Right kidney (tissue), 1 donor: Measurements from ENCODE around the gene ZMYND8.

Experiments
- DNase-seq: peaks from one replicate; pipeline ENCODE4 v3.0.0-alpha.2; 2016

The ZMYND8 gene

DNA sequence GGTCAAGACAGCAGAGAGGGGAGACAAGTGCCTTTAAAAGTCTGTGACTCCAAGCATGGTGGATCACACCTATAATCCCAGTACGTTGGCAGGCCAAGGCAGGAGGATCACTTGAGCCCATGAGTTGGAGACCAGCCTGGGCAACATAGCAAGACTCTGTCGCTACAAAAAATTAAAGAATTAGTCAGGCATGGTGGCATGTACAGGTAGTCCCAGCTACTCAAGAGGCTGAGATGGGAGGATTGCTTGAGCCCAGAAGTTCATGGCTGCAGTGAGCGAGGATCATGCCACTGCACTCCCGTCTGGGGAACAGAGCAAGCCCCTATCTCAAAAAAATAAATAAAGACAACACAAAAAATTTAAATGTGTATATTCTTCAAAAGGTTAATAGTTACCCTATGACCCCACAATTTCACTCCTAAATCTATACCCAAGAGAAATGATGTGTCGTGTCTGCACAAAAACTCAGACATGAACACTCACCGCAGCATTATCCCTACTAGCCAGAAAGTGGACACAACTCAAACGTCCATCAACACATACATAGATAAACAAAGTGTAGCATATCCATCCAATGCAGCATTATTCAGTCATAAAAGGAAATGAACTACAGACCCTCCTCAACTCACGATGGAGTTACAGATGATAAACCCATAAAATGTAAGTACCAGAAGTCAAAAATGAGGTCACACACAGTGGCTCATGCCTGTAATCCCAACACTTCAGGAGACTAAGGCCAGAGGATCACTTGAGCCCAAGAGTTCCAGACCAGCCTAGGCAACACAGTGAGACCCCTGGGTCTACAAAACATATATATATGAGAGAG, 23.9 kb downstream of the ZMYND8 start:
- no peak for DNase-seq

DNA sequence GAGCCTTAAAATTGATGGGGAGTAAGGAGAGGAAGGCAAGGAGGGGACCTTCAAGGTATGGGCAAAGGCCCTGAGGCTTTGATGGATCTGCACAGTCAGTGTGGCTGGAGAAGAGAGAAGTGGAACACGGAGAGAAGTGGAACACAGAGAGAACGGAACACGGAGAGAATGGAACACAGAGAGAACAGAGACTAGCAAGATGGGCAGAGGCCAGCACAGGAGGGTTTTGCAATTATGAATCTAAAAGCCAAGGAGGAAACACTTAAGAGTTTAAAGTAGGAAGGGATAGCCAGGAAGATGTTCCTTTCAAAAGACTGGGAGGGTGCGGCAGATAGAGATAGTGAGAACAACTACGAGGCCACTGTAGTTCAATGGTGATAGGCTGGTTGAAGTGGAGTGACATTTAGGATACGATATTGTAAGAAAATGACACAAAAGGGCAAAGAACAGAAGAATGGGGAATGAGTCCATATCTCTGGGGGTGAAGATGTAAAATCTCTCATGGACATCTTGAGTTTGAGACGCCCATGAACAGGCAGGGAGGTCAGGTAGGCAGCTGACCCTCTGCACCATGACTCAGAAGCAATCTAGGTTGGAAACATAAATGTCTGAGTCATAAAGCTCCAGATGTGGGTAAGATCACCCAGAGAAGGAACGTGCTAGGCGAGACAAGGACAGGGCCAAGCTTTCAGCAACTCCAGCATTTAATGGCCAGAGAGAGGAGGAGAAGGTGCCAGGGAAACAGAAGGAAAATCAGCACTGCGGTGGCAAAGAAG, 25.4 kb downstream of the ZMYND8 start:
- no peak for DNase-seq

DNA sequence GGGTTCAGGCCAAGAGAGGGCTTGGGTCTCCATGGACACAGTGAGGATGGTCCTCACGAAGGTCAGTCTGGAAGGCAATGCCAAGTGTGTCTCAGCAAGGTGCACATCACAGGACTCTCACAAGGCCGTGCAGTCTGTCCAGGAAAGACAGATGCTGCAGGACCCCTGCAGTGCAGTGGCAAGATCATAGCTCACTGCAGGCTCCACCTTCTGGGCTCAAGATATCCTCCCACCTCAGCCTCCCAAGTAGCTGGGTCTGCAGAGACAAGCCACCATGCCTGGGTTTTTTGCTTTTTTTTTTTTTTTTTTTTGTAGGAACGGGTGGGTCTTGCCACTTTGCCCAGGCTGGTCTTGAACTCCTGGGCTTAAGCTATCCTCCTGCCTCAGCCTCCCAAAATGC, 26.4 kb downstream of the ZMYND8 start:
- no peak for DNase-seq

DNA sequence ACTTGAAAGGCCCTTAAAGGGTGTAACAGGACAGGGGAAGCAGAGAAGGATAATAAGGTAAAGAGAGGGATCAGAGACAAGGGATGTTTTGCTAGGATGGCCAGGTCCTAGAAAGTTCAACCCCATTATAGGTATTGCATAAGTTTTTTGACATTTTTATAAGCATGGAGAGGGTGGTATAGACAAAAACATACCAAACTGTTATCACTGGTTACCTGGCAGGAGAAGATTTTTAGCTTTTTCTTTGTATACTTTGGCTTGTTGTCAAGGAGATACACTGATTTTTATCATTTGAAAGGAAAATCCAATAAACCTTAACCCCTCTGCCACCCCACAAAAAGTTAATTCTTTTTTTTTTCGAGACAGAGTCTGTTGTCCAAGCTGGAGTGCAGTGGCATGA, 28.4 kb downstream of the ZMYND8 start:
- DNase-seq: no peak

DNA sequence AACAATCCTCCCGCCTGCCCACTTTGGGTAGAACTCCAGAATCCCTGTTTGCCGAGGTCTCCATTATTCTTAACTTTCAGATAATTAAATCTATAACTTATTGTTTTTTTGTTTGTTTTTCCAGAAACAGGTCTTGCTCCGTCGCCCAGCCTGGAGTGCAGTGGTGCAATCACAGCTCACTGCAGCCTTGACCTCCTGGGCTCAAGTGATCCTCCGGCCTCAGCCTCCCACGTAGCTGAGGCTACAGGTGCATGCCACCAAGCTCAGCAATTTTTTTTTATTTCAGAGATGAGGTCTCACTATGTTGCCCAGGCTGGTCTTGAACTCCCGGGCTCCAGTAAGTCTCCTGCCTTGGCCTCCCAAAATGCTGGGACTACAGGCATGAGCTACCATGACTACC, 28.8 kb downstream of the ZMYND8 start:
- no peak for DNase-seq

DNA sequence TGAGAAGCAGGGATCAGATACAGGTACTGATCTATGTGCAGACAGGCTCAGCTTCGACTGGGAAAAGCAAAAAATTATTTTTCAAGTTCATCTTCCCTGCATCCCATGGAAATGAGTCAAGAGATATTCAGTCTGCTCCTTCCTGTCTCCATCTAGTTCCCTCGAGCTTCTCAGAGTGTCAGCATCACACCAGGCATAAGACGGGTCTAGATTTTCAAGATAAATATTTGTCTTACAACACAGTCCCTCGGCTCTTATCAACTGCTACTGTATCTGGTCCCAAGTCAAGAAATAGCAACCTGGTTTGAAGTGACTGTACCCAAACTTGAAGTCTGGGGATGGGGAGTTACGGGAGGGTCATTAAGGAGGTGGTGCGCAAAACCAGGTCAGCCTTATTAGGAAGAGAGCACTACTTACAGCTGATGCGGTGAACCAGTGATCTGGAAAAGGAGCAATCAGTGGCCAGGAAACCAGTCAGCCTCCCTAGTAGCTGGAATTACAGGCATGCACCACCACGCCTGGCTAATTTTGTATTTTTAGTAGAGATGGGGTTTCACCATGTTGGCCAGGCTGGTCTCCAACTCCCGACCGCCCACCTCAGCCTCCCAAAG, 29.7 kb downstream of the ZMYND8 start:
- DNase-seq: no peak

DNA sequence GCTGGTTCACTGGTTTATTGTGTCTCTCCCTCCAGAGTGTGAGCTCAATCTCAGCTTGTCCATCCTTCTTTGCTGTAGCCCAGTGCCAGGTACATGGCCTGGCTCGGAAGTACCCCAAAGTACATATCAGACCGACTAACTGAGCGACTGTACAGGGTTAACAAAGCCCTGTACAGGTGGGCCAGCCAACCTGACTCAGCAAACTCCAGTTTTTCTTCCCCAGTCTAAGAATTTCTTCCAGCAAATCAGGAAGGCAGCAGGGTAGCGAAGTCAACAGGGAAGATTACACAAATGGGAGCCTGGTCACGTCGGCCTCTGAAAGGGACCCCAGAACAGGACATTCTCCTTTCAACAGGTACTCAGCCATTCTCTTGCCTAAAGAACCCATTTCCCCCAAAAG, 31.3 kb downstream of the ZMYND8 start:
- DNase-seq: no peak

DNA sequence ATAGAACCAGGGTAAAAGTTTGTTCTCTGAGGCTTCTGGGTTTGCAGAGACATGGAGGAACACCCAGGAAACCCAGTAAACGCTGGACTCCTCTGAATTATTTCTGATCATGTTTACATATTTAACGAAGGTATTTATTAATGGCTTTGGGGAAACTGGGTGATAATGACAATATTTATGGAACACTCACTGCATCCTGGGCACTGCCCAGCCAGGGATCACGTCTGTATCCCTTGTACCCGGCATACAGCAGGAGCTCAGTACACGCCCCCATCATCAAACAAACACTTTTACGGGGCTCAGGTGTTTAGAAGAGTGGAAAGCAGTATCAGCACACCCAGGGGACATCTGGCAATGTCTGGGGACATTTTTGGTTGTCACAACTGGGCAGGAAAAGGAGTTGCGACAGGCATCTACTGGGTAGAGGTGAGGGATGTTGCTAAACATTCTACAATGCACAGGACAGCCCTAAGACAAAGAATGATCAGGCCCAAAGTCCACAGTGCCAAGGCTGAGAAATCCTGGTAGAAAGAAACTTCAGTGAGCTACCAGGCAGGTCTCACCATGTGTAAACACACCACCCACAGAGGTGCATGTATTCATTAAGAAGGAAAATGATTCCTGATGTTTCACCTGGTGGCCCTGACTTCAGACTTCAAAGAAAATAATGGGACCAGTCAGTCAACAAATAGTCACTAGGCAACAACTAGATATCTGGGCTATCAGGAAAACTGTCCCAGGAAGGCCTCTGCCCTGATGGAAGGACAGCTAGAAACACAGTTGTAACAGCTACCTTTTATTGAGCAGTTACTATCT, 35.3 kb downstream of the ZMYND8 start:
- DNase-seq: no peak

DNA sequence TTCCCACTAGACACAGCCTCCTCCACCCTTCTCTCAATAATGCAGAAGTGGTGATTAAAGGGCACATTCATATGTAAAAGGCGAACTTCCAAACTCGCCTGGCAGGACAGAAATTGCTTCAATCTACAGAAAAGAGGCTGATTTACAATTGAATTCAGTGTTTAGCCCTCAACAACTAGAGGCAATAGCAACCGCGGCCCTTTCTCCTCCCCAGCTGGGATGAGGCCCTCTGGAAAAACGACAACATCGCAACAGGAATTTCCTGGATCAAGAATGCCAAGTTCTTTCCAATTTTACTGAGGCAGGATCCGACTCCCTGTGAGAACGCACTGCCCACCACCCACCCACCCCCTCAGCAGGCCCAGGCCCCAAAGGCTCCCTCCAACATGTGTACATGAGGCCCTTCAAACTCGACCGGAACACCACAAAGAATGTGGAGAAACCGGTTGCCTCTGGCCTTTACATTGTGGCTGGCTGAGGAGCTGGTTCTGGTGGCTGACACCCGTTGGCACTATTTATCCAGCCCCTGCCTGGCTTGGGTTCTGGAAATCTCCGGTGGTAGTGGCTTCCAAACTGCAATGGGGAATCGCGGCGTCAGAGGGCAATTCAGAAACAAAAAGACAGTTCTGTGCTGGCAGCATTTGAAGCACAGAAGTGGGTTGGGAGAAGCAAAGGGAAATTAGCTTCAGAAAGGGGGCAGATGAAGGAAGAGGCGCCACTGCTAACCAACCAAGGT, 36.8 kb downstream of the ZMYND8 start:
- peak; percentile 67 for DNase-seq

DNA sequence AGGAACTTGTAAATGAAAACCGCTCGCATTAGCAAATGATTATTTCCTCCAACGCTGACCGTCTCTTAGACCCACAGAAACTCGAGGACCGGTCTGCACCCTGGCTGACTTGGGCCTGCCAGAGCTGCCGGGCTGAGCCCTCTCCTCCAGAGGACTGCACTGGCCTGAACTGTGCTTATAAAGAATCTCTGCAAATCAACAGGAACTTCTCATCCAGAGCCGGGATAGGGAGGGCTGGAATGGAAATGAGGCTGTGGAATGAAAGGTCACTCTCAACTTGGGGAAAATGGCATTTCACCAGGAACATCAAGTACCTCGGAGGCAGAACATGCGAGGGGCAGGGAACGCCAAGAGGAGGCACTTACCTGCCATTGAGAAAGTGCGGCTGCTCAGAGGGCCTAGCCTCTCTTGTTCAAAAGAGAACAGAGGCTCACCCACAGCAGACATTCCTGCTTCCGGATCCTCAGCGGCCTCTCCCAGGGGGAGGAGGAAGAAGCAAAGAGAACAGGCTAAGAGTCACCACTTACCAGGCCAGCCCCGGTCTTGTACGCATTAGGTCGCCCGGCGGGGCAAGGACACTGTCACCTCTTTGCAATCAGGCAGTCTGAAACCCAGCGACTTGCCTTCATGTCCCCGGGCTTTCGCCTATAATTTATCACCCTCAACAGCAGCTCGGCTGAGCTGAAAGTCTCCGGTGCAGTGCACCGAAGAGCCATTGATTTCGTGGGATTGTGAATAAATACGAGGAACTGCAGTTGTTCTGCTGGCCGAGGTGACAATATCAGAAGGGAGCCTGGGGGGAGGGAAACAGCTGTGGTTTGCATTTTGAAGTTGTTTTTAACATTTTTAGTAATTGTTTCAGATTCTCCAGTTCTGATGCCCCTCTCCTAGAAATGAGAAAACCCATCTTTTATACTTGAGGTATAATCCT, 37.6 kb downstream of the ZMYND8 start:
- peak; percentile 83 for DNase-seq

DNA sequence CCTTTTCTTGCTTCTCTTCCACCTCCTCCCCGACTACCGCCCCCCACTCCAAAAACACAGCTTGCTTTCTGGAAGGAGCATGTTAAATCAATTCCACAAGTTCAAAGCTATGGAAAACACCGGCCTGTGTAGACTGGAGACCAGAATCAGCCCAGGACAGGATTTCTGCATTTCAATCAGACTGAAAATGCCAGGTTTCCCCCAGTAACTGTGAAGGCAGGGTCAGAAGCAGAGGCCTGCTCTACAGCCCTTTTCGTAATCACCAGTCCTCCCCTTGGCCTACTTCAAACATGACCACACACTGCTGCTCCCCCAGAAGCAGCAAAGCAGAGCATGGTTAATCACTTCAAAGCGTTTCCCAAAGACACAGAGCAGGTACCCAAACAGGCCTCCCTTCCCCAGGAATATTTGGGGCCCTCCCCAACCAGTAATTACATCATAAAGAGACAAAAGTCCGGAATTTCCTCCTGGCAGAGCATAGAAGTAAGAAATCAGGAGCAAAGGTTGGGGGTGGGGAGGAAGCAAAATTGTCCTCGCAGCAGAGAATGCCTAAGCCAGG, 38.4 kb downstream of the ZMYND8 start:
- no peak for DNase-seq

DNA sequence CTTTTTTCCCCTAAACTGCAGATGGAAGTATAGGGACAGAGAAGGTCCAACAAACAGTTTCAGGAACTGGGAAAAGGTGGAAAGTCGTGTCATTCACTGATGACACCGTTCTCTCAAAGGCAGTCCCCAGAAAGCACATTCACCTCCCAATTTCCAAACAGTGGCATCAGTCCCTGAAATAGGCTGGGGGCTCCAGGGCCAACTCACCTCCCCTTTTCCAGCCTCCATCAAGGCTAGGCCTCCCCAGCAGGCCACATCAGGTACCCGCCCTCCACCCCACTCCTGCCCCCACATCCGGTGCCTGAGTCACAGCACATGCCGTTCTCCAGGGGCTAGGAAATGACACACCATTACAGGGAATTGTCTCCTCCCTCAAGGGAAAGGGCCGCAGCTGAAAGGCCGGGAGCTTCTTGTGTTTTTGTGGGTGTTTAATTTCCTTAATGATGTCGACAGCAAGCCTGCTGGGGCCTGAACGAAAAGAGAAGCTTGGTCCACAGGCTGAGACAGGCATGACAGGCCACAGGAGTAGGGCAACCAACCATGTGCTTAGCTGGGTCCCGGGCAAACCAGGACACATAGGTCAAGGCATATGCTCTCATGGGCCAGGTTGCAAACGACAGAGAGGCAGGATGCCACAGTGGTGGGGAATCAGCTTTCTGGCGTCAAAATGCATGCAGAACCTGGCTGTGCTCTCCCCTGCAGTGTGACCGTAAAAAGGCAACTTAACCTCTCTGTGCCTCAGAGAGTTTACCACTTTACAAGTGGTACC, 39.2 kb downstream of the ZMYND8 start:
- DNase-seq: peak; percentile 52

DNA sequence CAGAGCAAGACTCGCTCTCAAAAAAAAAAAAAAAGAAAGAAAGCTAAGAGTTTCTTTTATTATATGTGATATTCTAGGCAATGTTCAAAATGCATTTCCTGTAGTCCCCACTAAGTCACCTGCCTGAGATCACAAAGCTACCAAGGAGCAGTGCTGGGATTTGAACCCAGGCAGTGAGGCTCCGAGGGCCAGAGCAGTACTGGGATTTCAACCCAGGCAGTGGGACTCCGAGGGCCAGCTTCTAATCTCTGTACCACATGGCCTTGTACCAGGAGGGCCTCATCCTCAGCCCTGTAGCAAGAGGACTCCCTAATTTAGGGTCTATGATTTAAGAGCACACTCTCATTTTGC, 39.7 kb downstream of the ZMYND8 start:
- no peak for DNase-seq

DNA sequence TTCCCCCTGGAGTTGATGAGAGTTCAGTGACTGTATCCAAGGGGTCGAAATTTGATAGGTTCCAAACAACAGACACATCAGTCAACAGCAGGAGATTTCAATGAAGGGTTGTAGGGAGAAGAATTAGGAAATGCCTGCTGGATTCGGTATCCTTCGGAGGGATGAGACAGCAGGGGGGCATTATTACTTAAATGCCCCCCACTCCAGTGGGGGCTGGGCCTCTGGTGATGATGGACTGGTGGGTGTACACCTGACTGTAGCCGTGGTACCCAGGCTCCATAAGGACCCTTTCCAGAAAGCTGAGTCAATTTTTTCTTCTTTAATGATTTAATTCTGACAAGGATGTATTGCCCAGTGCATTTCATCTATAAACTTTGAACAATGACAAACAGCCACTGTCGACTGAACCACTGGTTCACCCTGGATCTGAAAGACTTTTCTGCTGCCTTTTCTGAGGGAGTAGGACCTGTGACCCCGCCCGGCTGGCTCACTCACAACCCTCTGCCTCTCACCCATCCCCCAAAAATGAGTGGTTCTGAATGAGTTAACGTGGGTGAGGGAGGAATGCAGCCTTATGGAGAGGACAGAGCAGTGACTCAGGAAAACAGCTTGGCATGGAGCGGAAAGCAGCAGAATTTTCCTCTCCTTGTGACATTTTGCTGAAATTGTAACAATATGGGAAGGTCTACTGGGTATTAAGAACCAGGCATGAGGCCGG, 41.0 kb downstream of the ZMYND8 start:
- DNase-seq: peak; percentile 33

DNA sequence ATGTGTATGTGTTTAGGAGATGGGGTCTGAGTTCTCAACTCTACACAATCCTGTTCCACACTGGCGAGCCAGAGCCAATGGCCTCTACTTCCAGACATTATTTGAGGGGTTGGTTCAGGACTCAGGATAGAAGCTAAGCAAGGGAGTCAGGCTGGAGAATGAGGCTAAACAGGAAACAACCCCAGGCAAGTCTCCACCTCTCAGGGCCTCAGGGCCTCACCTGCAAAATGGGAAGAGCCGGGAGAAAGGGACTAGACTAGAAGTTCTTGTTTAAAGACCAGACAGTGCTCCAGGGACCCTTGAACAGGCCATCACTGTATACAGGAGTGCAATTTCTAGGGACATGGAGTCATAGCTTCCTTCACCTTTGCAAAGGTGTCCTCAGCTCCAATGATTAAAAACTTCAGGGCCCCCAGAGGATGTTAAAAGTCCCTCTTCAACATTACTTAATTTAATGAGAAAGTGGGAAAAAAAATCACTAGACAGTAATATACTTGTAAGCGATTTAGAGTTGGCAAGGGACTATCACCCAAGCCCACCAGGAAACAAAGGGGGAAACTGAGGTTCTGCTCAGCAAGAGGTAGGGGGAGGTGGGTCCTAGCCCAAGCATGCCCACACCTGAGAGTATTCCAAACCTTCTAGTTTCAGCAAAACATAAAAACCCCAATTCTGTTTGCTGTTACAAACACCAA, 41.7 kb downstream of the ZMYND8 start:
- DNase-seq: no peak

DNA sequence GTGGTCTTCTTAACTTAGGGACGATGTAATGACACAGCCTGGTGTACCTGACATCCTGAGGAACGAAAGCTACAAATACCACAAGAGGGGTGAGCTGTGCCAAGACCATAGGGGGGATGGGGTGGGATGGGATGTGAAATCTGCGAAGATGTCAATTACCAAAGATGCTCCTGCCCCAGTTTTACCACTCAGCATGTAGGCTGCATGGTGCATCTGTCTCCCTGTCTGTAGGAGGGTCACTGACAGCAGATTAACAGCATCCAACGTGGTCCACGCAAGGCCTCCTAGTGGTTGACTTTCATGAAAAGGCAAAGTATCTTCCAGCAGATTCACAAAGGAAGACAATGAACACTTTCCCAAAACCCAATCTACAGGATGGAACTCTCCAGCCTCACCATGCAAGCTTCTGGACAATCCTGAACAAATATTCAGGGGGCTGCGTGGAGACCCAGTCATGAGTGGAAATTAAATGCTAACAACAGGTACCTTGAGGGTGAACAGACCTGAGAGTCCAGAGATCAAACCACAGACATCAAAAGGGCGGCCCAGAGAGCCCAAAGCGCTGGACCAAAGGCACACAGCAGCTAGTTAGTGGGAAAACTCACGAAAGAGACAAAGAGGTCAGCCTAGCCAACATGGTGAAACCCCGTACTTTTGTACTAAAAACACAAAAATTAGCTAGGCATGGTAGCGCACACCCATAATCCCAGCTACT, 44.4 kb downstream of the ZMYND8 start:
- DNase-seq: no peak

DNA sequence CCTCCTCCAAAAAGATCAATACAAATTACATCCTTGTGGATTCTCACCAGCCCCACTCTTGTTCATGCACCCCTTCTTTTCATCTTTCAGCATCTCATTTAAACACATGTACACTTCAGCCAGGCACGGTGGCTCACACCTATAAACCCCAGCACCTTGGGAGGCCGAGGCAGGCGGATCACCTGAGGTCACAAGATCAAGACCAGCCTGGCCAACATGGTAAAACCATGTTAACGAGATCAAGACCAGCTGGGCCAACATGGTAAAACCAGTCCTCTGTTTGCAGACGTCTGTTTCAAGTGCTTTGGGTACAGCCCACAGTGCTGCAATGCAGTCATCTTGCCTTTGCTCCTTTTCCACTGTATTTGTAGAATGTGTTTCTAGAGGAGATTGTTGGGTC, 45.3 kb downstream of the ZMYND8 start:
- DNase-seq: no peak

DNA sequence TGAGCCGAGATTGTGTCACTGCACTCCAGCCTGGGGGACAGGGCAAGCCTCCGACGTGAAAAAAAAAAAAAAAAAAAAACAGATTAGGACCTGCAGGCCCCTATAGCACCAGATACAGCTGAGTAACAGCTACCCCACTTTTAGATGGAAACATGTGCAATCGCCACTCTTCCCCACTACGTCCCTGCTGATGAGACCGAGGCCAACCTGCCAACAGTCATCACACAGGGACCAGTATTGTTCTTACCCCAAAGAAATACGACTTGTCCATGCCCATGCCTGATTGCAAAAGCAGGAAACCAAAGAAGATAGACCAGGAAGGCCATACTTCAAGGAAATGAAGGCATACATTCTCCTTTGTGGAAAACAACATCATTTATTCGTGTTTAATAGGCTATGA, 45.8 kb downstream of the ZMYND8 start:
- no peak for DNase-seq
